HPDE6-E6E7 (cell line): Measurements from ENCODE around the gene SAMD8.

Source experiments
- DNase-seq: peaks from one replicate; pipeline ENCODE4 v3.0.0; 2011; ENCODE audit warnings: missing footprints; ENCODE audit errors: extremely low spot score

SAMD8 gene

DNA sequence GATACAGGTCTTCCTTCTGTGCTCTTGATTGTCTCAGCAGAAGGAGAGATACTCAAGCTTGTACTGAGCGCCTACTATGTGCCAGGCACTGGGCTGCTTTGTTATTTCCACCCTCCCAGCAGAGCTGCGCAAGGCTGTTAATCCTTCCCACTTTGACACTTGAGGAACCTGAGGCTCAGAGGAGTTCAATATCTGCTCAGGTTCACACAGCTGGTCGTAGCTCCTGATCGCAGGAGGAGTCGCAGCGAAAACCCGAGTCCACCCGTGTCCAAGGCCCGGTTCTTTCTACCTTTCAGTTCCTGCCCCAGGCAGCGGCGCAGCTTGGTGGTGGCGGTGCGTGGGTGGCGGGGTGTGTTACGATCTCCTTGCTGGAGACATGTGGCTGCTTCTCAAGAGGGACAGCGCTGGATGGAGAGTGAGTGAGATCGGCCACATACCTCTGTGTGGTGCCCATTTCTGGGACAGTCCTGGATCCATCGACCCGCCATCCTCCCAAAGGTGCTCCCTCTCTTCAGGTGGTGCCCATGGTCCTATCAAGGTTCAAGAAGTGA lies 26.5 kb upstream of the SAMD8 start:
- DNase-seq = no peak

GRCh38 chr10:75086278-75086934 lies 25.1 kb upstream of the SAMD8 start:
- DNase-seq = no peak

- no peak for DNase-seq
Measured at GRCh38 chr10:75088640-75089039, 22.8 kb upstream of the SAMD8 start.

DNA sequence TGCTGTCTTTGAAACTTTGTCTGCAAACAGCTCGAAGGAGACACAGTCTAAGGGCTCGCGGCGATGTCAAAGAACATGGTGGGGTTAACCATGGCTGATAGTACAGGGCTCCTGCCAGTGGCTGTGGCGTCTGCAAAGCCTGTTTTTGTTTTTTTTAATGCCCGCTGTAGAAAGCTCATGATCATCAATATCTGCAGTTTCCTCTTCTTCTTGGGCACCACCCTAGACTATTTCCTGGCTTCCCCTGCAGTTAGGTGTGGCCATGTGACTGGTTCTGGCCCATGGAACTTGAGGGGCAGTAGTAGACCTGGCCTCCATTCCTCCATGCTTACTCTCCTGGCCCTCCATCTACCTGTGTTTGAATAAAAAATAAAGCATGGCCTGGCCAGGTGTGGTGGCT lies 21.8 kb upstream of the SAMD8 start:
- no peak for DNase-seq

DNA sequence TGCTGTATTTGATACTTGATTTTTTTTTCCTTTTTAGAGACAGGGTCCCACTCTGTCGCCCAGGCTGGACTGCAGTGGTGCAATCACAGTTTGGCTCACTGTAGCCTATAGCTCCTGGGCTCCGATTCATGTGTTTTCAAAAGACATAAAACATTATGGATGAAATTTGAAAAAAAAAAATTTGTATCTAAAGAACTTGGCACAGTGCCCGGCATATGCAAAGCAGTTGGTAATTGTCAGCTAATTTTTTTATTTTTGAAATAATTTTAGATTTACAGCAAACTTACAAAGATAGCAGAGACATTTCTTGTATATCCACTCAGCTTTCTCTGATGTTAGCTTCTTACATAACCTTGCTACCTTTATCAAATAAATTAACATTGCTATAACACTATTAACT lies 20.3 kb upstream of the SAMD8 start:
- no peak for DNase-seq

DNA sequence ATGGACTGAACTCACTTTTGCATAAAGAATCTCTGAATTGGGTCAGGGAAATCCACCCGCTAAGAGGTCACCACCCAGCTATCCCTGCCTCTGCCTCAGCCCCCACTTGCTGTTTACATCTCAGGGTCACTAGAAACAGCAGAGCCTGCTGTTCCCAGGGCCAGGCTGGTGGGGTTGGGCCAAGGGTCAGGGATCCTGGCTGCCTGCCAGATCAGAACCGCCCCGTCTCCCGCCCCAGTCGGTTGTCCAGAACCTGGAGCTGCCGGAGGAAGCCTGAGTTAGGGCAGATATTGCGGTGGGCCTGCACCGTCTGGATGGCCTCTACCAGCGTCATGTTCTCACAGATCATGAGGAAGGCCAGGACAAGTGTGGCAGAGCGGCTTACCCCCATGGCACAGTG lies 17.0 kb upstream of the SAMD8 start:
- DNase-seq = no peak

GRCh38 chr10:75095631-75096030 lies 15.8 kb upstream of the SAMD8 start:
- no peak for DNase-seq

- no peak for DNase-seq
Measured at GRCh38 chr10:75096749-75097148, 14.7 kb upstream of the SAMD8 start.

DNA sequence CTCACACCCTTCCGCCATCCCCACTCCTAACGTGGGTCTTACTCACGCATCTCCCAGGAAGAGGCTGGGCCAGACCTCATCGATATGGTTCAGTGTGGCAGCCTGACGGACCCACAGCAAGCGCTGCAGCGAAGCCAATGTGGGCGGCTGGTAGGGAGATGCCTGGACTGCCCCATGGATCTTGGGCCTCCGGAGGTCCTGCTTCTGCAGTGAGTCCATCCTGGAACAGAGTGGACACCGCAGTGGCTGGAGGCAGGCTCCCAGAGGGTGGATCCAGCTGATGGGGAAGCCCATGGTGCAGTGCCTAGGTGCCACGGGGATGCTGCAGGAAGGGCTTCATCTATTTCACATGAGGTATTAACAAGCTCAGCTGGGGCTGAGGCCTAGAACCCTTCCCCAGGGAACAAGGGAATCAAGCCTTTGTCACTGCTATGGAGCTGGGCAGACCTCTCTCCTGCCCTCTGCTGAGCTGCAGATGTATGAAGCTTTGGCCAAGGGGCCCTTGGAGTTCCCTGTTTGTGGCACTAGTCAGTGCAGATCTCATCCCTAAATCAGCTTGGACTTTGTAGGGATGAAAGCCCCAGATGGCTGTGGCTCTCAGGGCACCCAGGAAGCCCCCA lies 13.7 kb upstream of the SAMD8 start:
- DNase-seq = no peak

- DNase-seq = no peak
Measured at GRCh38 chr10:75098902-75099673, 12.4 kb upstream of the SAMD8 start.

GRCh38 chr10:75099952-75100763 lies 11.3 kb upstream of the SAMD8 start:
- peak; percentile 67 for DNase-seq

- DNase-seq = no peak
Measured at GRCh38 chr10:75100764-75101291, 10.6 kb upstream of the SAMD8 start.

GRCh38 chr10:75101416-75102251 lies 9.8 kb upstream of the SAMD8 start:
- no peak for DNase-seq

DNA sequence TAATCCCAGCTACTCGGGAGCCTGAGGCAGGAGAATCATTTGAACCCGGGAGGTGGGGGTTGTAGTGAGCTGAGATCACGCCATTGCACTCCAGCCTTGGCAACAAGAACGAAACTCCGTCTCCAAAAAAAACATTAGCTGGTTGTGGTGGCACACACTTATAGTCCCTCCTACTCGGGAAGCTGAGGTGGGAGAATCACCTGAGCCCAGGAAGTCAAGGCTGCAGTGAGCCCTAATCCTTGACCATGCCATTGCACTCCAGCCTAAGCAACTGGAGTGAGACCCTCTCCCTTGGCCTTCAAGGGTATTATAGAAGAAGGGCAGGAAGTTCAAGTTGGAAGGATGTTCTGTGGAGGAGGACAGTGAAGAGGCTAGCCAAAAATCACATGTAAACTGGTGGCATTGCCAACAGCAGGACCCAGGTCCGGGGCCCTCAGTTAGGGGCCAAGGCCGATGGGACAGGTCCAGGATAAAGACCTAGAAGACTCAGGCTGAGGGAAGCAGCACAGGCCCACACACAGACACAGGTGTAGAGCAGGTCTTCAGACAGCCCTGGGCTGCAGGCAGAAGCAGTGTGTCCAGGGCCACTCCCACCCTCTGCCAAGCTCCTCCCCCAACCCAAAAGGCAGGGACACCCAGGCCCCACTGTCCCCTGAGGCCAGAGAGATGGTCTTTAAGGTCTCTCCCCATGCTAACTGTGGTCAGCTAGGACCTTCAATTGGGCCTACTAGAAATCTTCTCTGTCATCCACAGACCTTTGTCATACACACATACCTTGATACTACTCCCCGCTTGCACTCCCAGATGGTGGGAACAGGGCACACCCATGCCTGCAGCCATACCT lies 8.4 kb upstream of the SAMD8 start:
- no peak for DNase-seq

GRCh38 chr10:75103881-75104686 lies 7.4 kb upstream of the SAMD8 start:
- no peak for DNase-seq

- DNase-seq = no peak
Measured at GRCh38 chr10:75104842-75105241, 6.6 kb upstream of the SAMD8 start.

DNA sequence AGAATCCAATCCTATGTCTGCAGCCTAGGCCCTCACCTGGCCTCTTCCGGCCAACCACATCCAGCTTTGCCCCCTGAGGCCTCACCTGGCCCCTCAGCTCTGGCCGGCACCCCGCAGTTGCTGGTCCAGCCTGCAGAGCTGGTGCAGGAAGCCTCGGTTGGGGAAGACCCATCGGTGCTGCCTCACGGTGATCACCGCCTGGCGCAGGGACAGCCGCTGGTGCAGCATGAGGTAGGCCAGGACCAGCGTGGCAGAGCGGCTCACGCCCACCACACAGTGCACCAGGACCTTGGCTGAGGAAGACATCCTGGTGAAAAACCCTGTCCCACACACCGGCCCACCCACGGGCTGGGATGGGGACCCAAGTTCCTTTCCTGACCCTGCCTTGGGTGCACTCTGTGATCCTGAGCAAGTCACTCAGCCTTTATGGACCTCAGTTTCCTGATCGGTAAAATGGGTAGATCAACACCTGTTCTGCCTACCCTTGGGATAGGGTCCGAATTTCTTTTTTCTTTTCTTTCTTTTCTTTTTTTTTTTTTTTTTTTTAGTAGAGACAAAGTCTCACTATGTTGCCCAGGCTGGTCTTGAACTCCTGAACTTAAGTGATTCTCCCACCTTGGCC lies 5.8 kb upstream of the SAMD8 start:
- no peak for DNase-seq

DNA sequence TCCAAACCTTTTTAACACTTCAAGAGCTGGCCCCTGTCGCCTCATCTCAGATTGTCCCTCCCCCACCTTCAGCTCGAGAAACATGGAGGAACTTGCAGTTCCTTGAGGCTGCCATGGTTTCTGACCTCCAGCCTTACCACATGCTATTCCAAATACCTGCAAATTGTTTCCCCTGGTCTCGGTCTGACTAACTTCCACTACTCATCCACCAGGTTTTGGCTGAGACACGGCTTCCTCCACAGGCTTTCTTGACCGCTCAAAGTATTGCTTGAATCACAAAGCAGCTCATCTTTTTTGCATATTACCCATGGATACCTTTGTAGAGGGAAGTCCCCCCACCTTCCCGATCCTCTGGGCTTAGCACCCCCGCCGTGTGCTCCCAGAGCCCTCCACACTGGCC lies 5.2 kb upstream of the SAMD8 start:
- no peak for DNase-seq
